C4-2B (cell line): ENCODE data around the gene UBE2I.

Experiments used
- H3K27ac ChIP-seq: fragments of 450-650 bp; 2 replicates; pipeline ENCODE4 v1.5.1; 2017
- CTCF ChIP-seq: fragments of 450-650 bp; conservative IDR thresholded peaks from 2 replicates; pipeline ENCODE4 v1.5.1; 2017; ENCODE audit warnings: mild to moderate bottlenecking
- ZFX ChIP-seq: fragments of 450-650 bp; IDR thresholded peaks from 2 replicates; pipeline ENCODE4 v1.6.1; 2017

The UBE2I gene

GRCh38 chr16:1308977-1309885, at the start of gene UBE2I:
Gene UBE2I, plus strand, starts transcription at chr16:1309636. Its CDS starts 4,395 bp downstream, at chr16:1314031.
- H3K27ac ChIP-seq = peak within 1 kb of the TSS; percentile 93
- TF ChIP-seq ZFX = peak; percentile 100
- no peak for TF ChIP-seq CTCF

GRCh38 chr16:1259760-1260068, 49.7 kb upstream of the UBE2I start:
- no peak overlapping the region for H3K27ac ChIP-seq
- no peak for TF ChIP-seq ZFX
- TF ChIP-seq CTCF = no peak

GRCh38 chr16:1260101-1260680, 49.2 kb upstream of the UBE2I start:
- no peak for TF ChIP-seq CTCF
- no peak for TF ChIP-seq ZFX
- H3K27ac ChIP-seq = no peak overlapping the region

- TF ChIP-seq CTCF = no peak
- no peak overlapping the region for H3K27ac ChIP-seq
Measured at GRCh38 chr16:1261131-1261892, 48.1 kb upstream of the UBE2I start.

- no peak overlapping the region for H3K27ac ChIP-seq
- no peak for TF ChIP-seq CTCF
- TF ChIP-seq ZFX = no peak
Measured at GRCh38 chr16:1262210-1262845, 47.1 kb upstream of the UBE2I start.

- H3K27ac ChIP-seq = no peak overlapping the region
- TF ChIP-seq CTCF (no peak), ZFX (no peak)
Measured at GRCh38 chr16:1262846-1263221, 46.6 kb upstream of the UBE2I start.
